ENCODE results near the gene CMSS1.

GRCh38 chr3:100195375-100195774 lies 377.7 kb downstream of the CMSS1 start:
- TF ChIP-seq ZNF274 (IDR thresholded peaks at IDR 0.05; ENCODE audit: low read depth, low read length) (no peak), YY1 (IDR thresholded peaks at IDR 0.05; ENCODE audit: insufficient read depth, insufficient read length) (no peak)
